ENCODE results near the gene ABHD12B. TPM values are rescaled to one million over a fixed set of nuclear protein-coding genes. Genes with fewer than 3 reads are reported as not detected.
A peak's percentile ranks its signal among the peaks of the same experiment; 100 is the strongest.
"Not testable (repeated sequence)": the region's sequence is repeated elsewhere in the genome, so short reads cannot be mapped to it uniquely, and the experiment has no call there.

ABHD12B gene
- total RNA-seq, 1 donor from 2014 or later: 1.0 TPM

GRCh38 chr14:50935126-50936015, 63.5 kb downstream of the ABHD12B start:
- no peak for DNase-seq (ENCODE audit: low spot score)

- DNase-seq (ENCODE audit: low spot score): no peak
Measured at GRCh38 chr14:50936016-50936340, 64.1 kb downstream of the ABHD12B start.

GRCh38 chr14:50936882-50937281, 65.0 kb downstream of the ABHD12B start:
- DNase-seq (ENCODE audit: low spot score): no peak

GRCh38 chr14:50937325-50937724, 65.5 kb downstream of the ABHD12B start:
- DNase-seq (ENCODE audit: low spot score): no peak

- DNase-seq (ENCODE audit: low spot score): no peak
Measured at GRCh38 chr14:50937800-50938199, 65.9 kb downstream of the ABHD12B start.

- DNase-seq (ENCODE audit: low spot score): no peak
Measured at GRCh38 chr14:50941151-50941550, 69.3 kb downstream of the ABHD12B start.

- not testable (repeated sequence) for DNase-seq (ENCODE audit: low spot score)
Measured at GRCh38 chr14:50941638-50942037, 69.8 kb downstream of the ABHD12B start.

GRCh38 chr14:50943261-50943942, 71.5 kb downstream of the ABHD12B start:
- peak; percentile 16 for DNase-seq (ENCODE audit: low spot score)

- DNase-seq (ENCODE audit: low spot score): peak; percentile 54
Measured at GRCh38 chr14:50943943-50944646, 72.2 kb downstream of the ABHD12B start, which contains the start of gene PYGL. PYGL (minus strand) TSS chr14:50944483; CDS start chr14:50944403, 80 bp downstream.

GRCh38 chr14:50944647-50945413, 73.0 kb downstream of the ABHD12B start:
- peak; percentile 23 for DNase-seq (ENCODE audit: low spot score)

- DNase-seq (ENCODE audit: low spot score): no peak
Measured at GRCh38 chr14:50946234-50946935, 74.5 kb downstream of the ABHD12B start.

GRCh38 chr14:50947446-50947845, 75.6 kb downstream of the ABHD12B start:
- no peak for DNase-seq (ENCODE audit: low spot score)

- no peak for DNase-seq (ENCODE audit: low spot score)
Measured at GRCh38 chr14:50948205-50948604, 76.4 kb downstream of the ABHD12B start.

- no peak for DNase-seq (ENCODE audit: low spot score)
Measured at GRCh38 chr14:50951032-50951431, 79.2 kb downstream of the ABHD12B start.

GRCh38 chr14:50953502-50953901, 81.6 kb downstream of the ABHD12B start:
- no peak for DNase-seq (ENCODE audit: low spot score)

Other genes starting within 250 kb of the ABHD12B start
- 24.1 TPM for gene SAV1, start 203.7 kb upstream of the ABHD12B start, total RNA-seq
- 28.3 TPM for gene NIN, start 40.9 kb upstream of the ABHD12B start, total RNA-seq
- 11.2 TPM for gene PYGL, start 72.4 kb downstream of the ABHD12B start, total RNA-seq
- gene TRIM9, start 223.1 kb downstream of the ABHD12B start, total RNA-seq: 31.2 TPM

Data from mucosa of gallbladder (tissue), 1 donor.